GM18508 (cell line): ENCODE data around the gene PTGDR2.

Experiments
- ATAC-seq: cut with Tn5 transposase; IDR thresholded peaks from one replicate; pipeline ENCODE4 v1.9.1; 2021; ENCODE audit warnings: moderate number of reproducible peaks; ENCODE audit not compliant: insufficient read depth, unreplicated experiment

PTGDR2 gene

GRCh38 chr11:60855726-60856633 lies at the start of gene PTGDR2:
Gene PTGDR2, minus strand, starts transcription at chr11:60855950. Its CDS starts 2,228 bp downstream, at chr11:60853722.
- ATAC-seq = no peak

DNA sequence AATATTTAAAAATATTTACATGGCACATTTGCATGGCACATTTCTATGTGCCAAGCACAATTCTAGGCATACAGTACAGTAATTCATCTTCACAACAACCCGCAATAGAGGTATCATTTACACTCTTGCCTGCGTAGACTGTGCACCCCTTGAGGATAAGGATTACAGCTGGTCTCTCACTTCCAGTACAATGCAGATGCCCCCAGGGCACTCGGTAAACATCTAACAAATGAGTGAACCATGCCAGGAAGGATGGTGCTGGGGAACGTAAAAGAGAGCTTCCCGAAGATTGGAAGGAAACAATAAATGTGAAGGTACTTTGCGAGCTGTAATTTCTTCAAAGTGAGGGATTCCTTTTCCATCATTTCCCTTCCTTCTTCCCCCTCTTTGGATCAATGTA lies 49.3 kb upstream of the PTGDR2 start:
- ATAC-seq = no peak

- no peak for ATAC-seq
Measured at GRCh38 chr11:60902625-60903024, 46.9 kb upstream of the PTGDR2 start.

DNA sequence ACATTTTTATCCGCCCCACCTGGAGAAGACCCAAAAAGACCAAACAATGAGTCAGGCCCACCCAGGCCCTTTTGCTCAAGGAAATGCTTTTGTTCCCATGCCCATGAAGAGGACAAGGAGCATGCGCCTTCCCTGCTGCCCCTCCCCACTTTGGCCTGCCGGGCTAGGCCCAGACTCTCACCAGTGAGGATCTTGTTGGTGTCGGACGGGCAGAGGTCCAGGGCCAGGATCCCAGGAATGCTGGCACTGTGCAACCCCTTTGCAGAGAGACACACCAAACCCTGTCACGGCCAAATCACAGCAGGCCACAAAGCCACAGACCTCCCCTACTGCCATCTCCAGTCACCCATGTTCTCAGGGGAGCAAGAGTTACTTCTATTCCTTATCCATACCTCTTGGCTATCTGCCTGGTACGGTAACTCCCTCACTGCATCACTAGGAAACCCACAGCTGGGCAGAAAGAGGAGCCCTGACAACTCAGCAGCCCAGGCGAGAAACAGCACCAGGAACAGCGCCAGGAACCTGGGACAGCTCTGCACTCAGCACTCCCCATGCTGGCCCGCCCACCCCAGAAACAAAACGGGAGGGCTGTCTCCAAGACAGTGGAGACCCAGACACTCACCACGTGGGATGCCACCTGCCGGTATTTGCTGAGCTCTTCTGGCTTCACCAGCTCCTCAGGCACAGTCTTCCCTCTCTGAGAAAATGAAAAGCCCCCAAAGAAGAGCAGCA lies 45.1 kb upstream of the PTGDR2 start:
- ATAC-seq = no peak

GRCh38 chr11:60899977-60900376 lies 44.2 kb upstream of the PTGDR2 start:
- ATAC-seq = no peak

DNA sequence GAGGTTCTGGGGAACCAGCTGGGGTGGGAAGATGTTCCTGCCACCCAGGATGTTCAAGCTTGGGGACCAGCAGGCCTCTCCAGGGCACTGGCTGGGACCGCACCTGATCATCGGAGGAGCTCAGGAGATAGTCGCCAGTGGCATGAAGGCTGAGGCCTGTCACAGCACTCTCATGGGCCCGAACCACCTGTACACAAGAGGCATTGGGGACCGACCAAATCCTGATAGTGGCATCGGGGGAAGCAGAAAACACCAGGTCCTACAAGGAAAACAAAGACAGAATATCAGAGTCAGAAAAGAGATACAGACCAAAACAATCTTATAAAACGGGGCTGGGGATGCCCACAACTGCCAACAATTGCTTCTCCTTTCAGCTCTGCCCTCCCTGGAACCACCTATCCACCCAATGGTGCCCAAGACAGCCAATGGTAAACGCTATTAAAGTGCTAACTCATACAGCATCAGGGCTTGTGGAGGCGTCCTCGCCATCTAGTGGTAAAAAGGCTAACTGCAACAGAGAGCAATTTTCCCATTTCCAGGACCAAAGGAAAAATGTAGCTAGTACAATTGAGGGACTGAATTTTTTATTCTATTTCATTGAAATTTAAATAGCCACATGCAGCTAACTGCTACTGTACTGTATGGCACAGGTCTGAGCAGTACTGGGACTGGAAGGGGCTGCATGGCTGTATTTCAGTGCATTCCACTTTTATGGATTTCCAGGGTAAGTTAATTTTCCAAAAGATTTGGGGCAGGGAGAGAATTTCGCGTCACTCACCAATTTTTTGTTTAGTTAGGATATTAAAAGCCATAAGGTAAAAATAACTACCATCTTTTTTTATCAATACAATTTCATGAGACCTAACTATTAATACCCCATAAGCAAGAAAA lies 43.5 kb upstream of the PTGDR2 start:
- ATAC-seq = no peak

- ATAC-seq = no peak
Measured at GRCh38 chr11:60897496-60897895, 41.7 kb upstream of the PTGDR2 start.

- no peak for ATAC-seq
Measured at GRCh38 chr11:60895687-60896086, 39.9 kb upstream of the PTGDR2 start.

GRCh38 chr11:60891103-60891741 lies 35.5 kb upstream of the PTGDR2 start:
- ATAC-seq = no peak

DNA sequence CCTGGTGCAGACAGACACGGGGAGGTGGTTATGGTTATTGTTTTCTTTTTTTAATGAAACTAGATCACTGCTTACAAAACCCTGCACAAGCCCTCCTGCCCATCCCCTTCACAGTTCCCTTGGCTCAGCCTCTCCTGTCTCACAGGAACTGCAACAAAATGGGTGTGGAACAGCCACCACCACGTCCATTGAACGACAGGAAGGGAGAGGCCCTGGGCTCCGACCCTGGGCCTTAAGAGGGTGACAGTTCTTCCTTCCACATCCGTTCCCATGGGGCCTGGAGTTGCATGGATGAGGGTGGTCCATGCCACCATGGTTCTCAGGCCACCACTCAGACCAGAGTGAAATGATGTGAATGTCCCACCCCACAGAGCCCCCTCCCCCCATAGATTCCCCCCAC lies 34.9 kb upstream of the PTGDR2 start:
- ATAC-seq = no peak

- no peak for ATAC-seq
Measured at GRCh38 chr11:60889869-60890311, 34.1 kb upstream of the PTGDR2 start.

DNA sequence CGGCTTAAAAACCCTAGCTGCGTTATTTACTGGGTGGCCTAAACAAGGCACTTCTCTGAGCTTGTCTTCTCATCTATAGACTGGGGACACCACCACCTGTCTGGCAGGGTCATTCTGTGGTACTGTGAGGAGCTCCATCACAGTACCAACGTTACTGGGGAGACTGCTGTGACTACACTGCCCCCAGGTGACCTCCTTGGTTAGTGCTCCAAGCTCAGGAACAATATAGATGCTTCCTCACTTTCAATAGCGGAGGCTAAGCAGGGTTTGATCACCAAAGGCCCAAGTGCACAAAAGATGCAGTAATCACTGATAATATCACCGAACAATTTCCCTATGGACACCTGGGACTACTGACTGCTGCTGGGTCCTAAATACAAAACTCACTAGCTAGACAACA lies 31.8 kb upstream of the PTGDR2 start:
- ATAC-seq = no peak

DNA sequence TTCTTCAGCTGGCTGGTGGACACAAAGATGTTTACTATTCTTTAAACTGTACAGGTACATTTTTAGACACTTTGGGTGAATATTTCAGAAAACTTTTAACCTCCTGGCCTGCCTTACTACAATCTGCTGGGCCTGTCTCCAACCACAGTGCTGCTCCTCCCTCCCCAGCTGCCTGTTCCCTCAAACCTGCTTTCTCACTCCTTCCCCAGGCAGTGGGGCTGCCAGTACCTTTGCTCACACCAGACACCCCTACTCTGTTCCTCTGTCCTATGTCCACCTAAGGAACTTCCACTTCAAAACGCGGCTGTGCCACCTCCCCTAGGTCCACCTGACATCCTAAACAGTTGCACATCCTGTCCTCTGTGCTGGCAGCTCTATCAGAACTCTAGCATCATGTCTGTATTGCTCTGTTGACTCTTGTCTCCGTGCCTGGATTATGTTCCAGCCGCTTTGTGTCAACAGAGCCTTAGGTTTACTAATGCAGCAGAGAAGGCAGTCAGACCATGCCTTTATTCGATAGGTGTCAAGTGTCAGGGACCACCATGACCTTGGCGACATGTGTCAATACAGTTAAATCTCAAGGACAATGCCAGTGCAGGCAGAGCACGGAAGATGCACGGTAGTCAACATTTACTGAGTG lies 25.0 kb upstream of the PTGDR2 start:
- ATAC-seq = no peak

DNA sequence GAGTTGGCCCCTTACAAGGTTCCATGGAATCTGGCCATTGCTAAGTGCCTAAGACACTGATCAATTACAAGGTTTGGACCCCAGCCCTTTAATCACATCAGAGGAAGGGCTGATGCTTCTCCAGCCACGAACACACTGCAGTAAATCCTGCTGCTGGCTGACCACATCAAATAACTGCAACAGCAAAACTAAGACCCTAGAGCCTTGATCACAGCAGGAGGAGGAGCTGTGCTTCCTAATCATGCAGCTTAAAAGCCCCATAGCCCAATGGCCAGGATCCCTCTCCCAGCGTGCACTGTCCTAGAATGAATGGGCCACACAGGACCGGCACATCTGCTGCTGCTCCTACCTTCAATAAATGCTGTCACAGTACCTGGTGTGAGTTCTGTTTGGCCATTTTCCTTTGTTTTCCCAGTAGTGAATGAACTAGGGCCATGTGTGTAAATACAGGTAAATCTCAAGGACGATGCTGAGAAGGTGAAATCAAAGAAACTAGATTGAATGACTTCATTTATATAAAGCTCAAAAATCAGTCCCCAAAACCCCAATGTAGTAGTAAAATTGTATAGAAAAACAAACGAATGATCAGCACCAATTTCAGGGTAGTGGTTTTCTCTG lies 24.3 kb upstream of the PTGDR2 start:
- ATAC-seq = no peak

- no peak for ATAC-seq
Measured at GRCh38 chr11:60879104-60879503, 23.4 kb upstream of the PTGDR2 start.

GRCh38 chr11:60878245-60879101 lies 22.7 kb upstream of the PTGDR2 start:
- no peak for ATAC-seq

GRCh38 chr11:60876168-60876485 lies 20.4 kb upstream of the PTGDR2 start:
- ATAC-seq = no peak
